ENCODE measurements around the gene PXMP4. TPM values are rescaled to one million over a fixed set of nuclear protein-coding genes. Genes with fewer than 3 reads are reported as not detected.

PXMP4 gene
- total and polyA plus RNA-seq, 9 of the 15 experiments (the other 6 are each of a cell fraction or from before 2014, with no cell fraction given), result 4.8 to 29.1 (median 6.8) TPM

DNA sequence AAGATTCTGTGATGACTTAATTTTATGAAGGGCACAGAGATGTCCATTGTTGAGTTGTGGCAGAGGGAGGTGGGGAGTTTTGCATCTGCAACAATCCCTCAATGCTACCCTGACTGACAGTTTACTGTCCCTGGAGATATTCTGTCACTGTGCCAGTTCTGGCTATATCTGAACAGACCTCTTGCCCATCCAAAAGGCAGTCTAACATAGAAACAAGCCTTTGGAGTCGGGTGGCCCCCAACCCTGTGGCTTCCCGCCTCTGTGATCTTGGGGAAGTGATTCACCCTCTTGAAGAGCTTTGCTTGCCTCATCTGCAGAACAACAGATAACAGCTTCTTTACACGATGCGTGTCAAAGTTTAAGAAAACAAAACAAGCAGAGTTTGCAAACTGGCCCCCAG, 30.1 kb downstream of the PXMP4 start (continued):
- TF ChIP-seq, protein P1, sequence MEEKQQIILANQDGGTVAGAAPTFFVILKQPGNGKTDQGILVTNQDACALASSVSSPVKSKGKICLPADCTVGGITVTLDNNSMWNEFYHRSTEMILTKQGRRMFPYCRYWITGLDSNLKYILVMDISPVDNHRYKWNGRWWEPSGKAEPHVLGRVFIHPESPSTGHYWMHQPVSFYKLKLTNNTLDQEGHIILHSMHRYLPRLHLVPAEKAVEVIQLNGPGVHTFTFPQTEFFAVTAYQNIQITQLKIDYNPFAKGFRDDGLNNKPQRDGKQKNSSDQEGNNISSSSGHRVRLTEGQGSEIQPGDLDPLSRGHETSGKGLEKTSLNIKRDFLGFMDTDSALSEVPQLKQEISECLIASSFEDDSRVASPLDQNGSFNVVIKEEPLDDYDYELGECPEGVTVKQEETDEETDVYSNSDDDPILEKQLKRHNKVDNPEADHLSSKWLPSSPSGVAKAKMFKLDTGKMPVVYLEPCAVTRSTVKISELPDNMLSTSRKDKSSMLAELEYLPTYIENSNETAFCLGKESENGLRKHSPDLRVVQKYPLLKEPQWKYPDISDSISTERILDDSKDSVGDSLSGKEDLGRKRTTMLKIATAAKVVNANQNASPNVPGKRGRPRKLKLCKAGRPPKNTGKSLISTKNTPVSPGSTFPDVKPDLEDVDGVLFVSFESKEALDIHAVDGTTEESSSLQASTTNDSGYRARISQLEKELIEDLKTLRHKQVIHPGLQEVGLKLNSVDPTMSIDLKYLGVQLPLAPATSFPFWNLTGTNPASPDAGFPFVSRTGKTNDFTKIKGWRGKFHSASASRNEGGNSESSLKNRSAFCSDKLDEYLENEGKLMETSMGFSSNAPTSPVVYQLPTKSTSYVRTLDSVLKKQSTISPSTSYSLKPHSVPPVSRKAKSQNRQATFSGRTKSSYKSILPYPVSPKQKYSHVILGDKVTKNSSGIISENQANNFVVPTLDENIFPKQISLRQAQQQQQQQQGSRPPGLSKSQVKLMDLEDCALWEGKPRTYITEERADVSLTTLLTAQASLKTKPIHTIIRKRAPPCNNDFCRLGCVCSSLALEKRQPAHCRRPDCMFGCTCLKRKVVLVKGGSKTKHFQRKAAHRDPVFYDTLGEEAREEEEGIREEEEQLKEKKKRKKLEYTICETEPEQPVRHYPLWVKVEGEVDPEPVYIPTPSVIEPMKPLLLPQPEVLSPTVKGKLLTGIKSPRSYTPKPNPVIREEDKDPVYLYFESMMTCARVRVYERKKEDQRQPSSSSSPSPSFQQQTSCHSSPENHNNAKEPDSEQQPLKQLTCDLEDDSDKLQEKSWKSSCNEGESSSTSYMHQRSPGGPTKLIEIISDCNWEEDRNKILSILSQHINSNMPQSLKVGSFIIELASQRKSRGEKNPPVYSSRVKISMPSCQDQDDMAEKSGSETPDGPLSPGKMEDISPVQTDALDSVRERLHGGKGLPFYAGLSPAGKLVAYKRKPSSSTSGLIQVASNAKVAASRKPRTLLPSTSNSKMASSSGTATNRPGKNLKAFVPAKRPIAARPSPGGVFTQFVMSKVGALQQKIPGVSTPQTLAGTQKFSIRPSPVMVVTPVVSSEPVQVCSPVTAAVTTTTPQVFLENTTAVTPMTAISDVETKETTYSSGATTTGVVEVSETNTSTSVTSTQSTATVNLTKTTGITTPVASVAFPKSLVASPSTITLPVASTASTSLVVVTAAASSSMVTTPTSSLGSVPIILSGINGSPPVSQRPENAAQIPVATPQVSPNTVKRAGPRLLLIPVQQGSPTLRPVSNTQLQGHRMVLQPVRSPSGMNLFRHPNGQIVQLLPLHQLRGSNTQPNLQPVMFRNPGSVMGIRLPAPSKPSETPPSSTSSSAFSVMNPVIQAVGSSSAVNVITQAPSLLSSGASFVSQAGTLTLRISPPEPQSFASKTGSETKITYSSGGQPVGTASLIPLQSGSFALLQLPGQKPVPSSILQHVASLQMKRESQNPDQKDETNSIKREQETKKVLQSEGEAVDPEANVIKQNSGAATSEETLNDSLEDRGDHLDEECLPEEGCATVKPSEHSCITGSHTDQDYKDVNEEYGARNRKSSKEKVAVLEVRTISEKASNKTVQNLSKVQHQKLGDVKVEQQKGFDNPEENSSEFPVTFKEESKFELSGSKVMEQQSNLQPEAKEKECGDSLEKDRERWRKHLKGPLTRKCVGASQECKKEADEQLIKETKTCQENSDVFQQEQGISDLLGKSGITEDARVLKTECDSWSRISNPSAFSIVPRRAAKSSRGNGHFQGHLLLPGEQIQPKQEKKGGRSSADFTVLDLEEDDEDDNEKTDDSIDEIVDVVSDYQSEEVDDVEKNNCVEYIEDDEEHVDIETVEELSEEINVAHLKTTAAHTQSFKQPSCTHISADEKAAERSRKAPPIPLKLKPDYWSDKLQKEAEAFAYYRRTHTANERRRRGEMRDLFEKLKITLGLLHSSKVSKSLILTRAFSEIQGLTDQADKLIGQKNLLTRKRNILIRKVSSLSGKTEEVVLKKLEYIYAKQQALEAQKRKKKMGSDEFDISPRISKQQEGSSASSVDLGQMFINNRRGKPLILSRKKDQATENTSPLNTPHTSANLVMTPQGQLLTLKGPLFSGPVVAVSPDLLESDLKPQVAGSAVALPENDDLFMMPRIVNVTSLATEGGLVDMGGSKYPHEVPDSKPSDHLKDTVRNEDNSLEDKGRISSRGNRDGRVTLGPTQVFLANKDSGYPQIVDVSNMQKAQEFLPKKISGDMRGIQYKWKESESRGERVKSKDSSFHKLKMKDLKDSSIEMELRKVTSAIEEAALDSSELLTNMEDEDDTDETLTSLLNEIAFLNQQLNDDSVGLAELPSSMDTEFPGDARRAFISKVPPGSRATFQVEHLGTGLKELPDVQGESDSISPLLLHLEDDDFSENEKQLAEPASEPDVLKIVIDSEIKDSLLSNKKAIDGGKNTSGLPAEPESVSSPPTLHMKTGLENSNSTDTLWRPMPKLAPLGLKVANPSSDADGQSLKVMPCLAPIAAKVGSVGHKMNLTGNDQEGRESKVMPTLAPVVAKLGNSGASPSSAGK (IDR thresholded peaks at IDR 0.05), result no peak
- TF ChIP-seq, protein P2, sequence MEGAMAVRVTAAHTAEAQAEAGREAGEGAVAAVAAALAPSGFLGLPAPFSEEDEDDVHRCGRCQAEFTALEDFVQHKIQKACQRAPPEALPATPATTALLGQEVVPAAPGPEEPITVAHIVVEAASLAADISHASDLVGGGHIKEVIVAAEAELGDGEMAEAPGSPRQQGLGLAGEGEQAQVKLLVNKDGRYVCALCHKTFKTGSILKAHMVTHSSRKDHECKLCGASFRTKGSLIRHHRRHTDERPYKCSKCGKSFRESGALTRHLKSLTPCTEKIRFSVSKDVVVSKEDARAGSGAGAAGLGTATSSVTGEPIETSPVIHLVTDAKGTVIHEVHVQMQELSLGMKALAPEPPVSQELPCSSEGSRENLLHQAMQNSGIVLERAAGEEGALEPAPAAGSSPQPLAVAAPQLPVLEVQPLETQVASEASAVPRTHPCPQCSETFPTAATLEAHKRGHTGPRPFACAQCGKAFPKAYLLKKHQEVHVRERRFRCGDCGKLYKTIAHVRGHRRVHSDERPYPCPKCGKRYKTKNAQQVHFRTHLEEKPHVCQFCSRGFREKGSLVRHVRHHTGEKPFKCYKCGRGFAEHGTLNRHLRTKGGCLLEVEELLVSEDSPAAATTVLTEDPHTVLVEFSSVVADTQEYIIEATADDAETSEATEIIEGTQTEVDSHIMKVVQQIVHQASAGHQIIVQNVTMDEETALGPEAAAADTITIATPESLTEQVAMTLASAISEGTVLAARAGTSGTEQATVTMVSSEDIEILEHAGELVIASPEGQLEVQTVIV (CRISPR knock-in tag; IDR thresholded peaks at IDR 0.05; ENCODE audit: borderline replicate concordance), result no peak
- TF ChIP-seq POLR3A (IDR thresholded peaks at IDR 0.05; ENCODE audit: borderline replicate concordance, extremely low read depth, insufficient read depth, insufficient read length) (no peak), ZNF583 (CRISPR knock-in tag; IDR thresholded peaks at IDR 0.05) (no peak), ADNP (tag; IDR thresholded peaks at IDR 0.05) (no peak), MYC (IDR thresholded peaks at IDR 0.05; ENCODE audit: low read depth, low read length) (peak; percentile 51; the same call in 1 of the 2 replicates), MYC (CRISPR knock-in tag; IDR thresholded peaks at IDR 0.05; ENCODE audit: borderline replicate concordance, low read depth) (no peak), CHD1 (IDR thresholded peaks at IDR 0.05; ENCODE audit: low read length) (no peak)
- TF ChIP-seq, protein P3, sequence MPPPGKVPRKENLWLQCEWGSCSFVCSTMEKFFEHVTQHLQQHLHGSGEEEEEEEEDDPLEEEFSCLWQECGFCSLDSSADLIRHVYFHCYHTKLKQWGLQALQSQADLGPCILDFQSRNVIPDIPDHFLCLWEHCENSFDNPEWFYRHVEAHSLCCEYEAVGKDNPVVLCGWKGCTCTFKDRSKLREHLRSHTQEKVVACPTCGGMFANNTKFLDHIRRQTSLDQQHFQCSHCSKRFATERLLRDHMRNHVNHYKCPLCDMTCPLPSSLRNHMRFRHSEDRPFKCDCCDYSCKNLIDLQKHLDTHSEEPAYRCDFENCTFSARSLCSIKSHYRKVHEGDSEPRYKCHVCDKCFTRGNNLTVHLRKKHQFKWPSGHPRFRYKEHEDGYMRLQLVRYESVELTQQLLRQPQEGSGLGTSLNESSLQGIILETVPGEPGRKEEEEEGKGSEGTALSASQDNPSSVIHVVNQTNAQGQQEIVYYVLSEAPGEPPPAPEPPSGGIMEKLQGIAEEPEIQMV (tag; conservative IDR thresholded peaks at IDR 0.05; ENCODE audit: low read depth), result no peak
- TF ChIP-seq, protein P4, sequence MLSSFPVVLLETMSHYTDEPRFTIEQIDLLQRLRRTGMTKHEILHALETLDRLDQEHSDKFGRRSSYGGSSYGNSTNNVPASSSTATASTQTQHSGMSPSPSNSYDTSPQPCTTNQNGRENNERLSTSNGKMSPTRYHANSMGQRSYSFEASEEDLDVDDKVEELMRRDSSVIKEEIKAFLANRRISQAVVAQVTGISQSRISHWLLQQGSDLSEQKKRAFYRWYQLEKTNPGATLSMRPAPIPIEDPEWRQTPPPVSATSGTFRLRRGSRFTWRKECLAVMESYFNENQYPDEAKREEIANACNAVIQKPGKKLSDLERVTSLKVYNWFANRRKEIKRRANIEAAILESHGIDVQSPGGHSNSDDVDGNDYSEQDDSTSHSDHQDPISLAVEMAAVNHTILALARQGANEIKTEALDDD (IDR thresholded peaks at IDR 0.05), result no peak
